ENCODE results near the gene CLEC2D.
"Not testable (repeated sequence)": the region's sequence is repeated elsewhere in the genome, so short reads cannot be mapped to it uniquely, and the experiment has no call there.

DNA sequence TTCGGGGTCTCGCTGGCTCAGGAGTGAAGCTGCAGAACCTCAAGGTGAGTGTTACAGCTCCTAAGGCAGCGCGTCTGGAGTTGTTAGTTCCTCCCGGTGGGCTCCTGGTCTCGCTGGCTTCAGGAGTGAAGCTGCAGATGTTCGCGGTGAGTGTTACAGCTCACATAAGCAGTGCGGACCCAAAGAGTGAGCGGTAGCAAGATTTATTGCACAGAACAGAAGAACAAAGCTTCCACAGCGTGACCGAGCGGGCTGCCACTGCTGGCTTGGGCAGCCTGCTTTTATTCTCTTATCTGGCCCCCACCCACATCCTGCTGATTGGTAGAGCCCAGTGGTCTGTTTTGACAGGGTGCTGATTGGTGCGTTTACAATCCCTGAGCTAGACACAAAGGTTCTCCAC is 69.4 kb downstream of the CLEC2D start:
- not testable (repeated sequence) for TF ChIP-seq POLR2A, POLR2AphosphoS5, SPI1 (IDR thresholded peaks at IDR 0.05; ENCODE audit: low read depth, low read length)

Data from GM12891 (cell line).